OCI-LY7 (cell line): ENCODE results near the gene CYP2W1.

Experiments
- CTCF ChIP-seq: fragments of 200-600 bp; sonication (generic); conservative IDR thresholded peaks from 2 replicates; pipeline ENCODE4 v1.5.1; 2014; ENCODE audit warnings: mild to moderate bottlenecking, antibody characterized with exemption, low read length, moderate library complexity, mixed read lengths
- EZH2phosphoT487 ChIP-seq: fragments of 200-600 bp; sonication (generic); IDR thresholded peaks from 2 replicates; pipeline ENCODE4 v1.6.1; 2018; ENCODE audit warnings: low read depth, borderline replicate concordance, mild to moderate bottlenecking, mixed run types, antibody characterized with exemption, low read length, moderate library complexity, mixed read lengths

- TF ChIP-seq CTCF (no peak), EZH2phosphoT487 (no peak)
Observed at GRCh38 chr7:959271-959670, 23.7 kb upstream of the CYP2W1 start.
